ENCODE data around the gene GPR137. TPM values are rescaled to one million over a fixed set of nuclear protein-coding genes. Genes with fewer than 3 reads are reported as not detected.

The GPR137 gene
- total and polyA plus RNA-seq, 9 of the 15 experiments (the other 6 are each of a cell fraction or from before 2014, with no cell fraction given): 0.32 to 26.7 (median 10.7) TPM

- TF ChIP-seq MBD2 (IDR thresholded peaks at IDR 0.05; ENCODE audit: borderline replicate concordance, low read depth) (no peak), ZNF668 (CRISPR knock-in tag; IDR thresholded peaks at IDR 0.05) (no peak), ELF1 (tag; IDR thresholded peaks at IDR 0.05) (no peak), ZFPM2 (CRISPR knock-in tag; IDR thresholded peaks at IDR 0.05) (no peak), IFI16 (CRISPR knock-in tag; IDR thresholded peaks at IDR 0.05) (no peak), ZBTB1 (CRISPR knock-in tag; IDR thresholded peaks at IDR 0.05; ENCODE audit: borderline replicate concordance, low read depth) (no peak), FUS (optimal IDR thresholded peaks at IDR 0.05; ENCODE audit: low read depth, low read length) (no peak), WHSC1 (IDR thresholded peaks at IDR 0.05; ENCODE audit: low read length) (no peak), TCF3 (CRISPR knock-in tag; IDR thresholded peaks at IDR 0.05) (0 out of 2 replicates have a peak, but pooled peaks have one; percentile 5), EZH2 (IDR thresholded peaks at IDR 0.05; ENCODE audit: borderline replicate concordance, low read depth, low read length) (no peak), TCF7L2 (IDR thresholded peaks at IDR 0.05; ENCODE audit: low read depth, low read length) (no peak), CXXC5 (CRISPR knock-in tag; IDR thresholded peaks at IDR 0.05) (no peak), GABPB1 (CRISPR knock-in tag; IDR thresholded peaks at IDR 0.05) (no peak), RBM25 (IDR thresholded peaks at IDR 0.05; ENCODE audit: low read depth, low read length, severe bottlenecking) (no peak), BRD4 (IDR thresholded peaks at IDR 0.05) (no peak), UBTF (IDR thresholded peaks at IDR 0.05; ENCODE audit: borderline replicate concordance in 1 of 2, low read depth in 2 of 2, low read length in 2 of 2) (no peak), ZC3H11A (IDR thresholded peaks at IDR 0.05; ENCODE audit: low read depth, low read length) (no peak), POLR2B (IDR thresholded peaks at IDR 0.05; ENCODE audit: low read depth, partially characterized antibody) (no peak), JUNB (CRISPR knock-in tag; conservative IDR thresholded peaks at IDR 0.05) (no peak), L3MBTL2 (IDR thresholded peaks at IDR 0.05) (no peak), HDAC1 (IDR thresholded peaks at IDR 0.05) (peak in 1 of 2 experiments; percentile 35; a peak in 1 of 4 replicates), NR2C2 (CRISPR knock-in tag; IDR thresholded peaks at IDR 0.05) (peak; percentile 96), NR2C2 (tag; IDR thresholded peaks at IDR 0.05) (peak; percentile 97), MED1 (CRISPR knock-in tag; IDR thresholded peaks at IDR 0.05; ENCODE audit: borderline replicate concordance) (no peak), HMGN3 (IDR thresholded peaks at IDR 0.05; ENCODE audit: borderline replicate concordance, extremely low read depth, insufficient read length, low read depth, low read length) (no peak), RHOXF2B (CRISPR knock-in tag; conservative IDR thresholded peaks at IDR 0.05) (no peak), SREBF2 (CRISPR knock-in tag; IDR thresholded peaks at IDR 0.05) (no peak), TRIM28 (IDR thresholded peaks at IDR 0.05) (no peak), NR2C1 (IDR thresholded peaks at IDR 0.05) (peak; percentile 99), NR2C1 (tag; IDR thresholded peaks at IDR 0.05) (peak; percentile 98), RCOR1 (IDR thresholded peaks at IDR 0.05; ENCODE audit: borderline replicate concordance in 1 of 2, low read depth in 2 of 2, low read length in 2 of 2) (0 out of 4 replicates have a peak, but pooled peaks of 1 of the 2 experiments have one; percentile 5)
These were observed 26.0 kb upstream of the GPR137 start (continued) for GRCh38 chr11:64259533-64260067.
